Measurements from ENCODE around the gene SARDH.

SARDH gene

GRCh38 chr9:133713150-133713959 is 24.8 kb downstream of the SARDH start:
- DNase-seq: no peak

GRCh38 chr9:133712221-133713100 is 25.7 kb downstream of the SARDH start:
- no peak for DNase-seq

- no peak for DNase-seq
Measured at GRCh38 chr9:133711428-133712220, 26.5 kb downstream of the SARDH start.

- DNase-seq: no peak
Measured at GRCh38 chr9:133710661-133711427, 27.3 kb downstream of the SARDH start.

GRCh38 chr9:133709691-133710571 is 28.2 kb downstream of the SARDH start:
- DNase-seq: no peak

- no peak for DNase-seq
Measured at GRCh38 chr9:133709015-133709611, 29.0 kb downstream of the SARDH start.

- no peak for DNase-seq
Measured at GRCh38 chr9:133708246-133709014, 29.7 kb downstream of the SARDH start.

- DNase-seq: no peak
Measured at GRCh38 chr9:133707763-133708245, 30.3 kb downstream of the SARDH start.

- DNase-seq: no peak
Measured at GRCh38 chr9:133707065-133707762, 30.9 kb downstream of the SARDH start.

GRCh38 chr9:133706307-133707050 is 31.7 kb downstream of the SARDH start:
- DNase-seq: no peak

GRCh38 chr9:133705576-133705975 is 32.6 kb downstream of the SARDH start:
- no peak for DNase-seq

- no peak for DNase-seq
Measured at GRCh38 chr9:133704711-133705181, 33.4 kb downstream of the SARDH start.

- no peak for DNase-seq
Measured at GRCh38 chr9:133703591-133704399, 34.4 kb downstream of the SARDH start.

GRCh38 chr9:133702798-133703590 is 35.2 kb downstream of the SARDH start:
- DNase-seq: no peak

- no peak for DNase-seq
Measured at GRCh38 chr9:133701981-133702797, 36.0 kb downstream of the SARDH start.

Measured in NCI-H1092 (cell line).